Measurements from ENCODE around the gene MED13L.
A peak's percentile ranks its signal among the peaks of the same experiment; 100 is the strongest.
"Not testable (repeated sequence)": the region's sequence is repeated elsewhere in the genome, so short reads cannot be mapped to it uniquely, and the experiment has no call there.

The MED13L gene

DNA sequence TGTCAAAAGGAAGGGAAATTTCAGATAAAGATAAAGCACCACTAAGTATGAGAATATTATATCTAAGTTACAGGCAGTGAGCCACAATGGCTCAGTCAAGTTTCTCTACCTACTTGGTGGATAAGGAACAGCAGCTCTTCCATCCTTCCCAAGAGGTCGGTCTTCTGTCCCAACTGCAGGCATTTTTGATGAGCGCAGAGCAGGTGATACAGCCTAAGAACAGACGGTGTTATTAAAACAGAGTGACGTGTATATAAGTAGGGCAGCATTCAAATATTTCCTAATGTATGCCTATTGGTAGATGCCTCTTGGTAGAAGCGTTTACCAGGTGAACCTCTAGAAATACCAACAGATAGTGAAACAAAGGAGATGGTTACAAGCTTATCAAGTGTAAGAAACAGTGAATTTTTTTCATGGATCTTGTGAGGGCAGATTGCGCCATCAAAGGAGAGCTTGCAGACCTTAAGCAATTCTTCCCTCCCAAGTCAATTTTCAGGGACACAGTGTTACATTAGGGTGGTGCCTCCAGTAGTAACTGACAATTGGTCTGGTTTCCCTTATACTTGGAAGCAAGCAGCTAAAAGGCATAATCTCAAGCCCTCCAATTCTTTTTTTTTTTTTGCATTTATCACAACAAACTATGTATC lies 274.5 kb downstream of the MED13L start:
- no peak for DNase-seq (ENCODE audit: low spot score)

- DNase-seq (ENCODE audit: low spot score), result no peak
These were observed 277.2 kb downstream of the MED13L start for GRCh38 chr12:116000252-116000651.

- no peak for DNase-seq (ENCODE audit: low spot score)
These were observed 277.9 kb downstream of the MED13L start for GRCh38 chr12:115999582-115999981.

DNA sequence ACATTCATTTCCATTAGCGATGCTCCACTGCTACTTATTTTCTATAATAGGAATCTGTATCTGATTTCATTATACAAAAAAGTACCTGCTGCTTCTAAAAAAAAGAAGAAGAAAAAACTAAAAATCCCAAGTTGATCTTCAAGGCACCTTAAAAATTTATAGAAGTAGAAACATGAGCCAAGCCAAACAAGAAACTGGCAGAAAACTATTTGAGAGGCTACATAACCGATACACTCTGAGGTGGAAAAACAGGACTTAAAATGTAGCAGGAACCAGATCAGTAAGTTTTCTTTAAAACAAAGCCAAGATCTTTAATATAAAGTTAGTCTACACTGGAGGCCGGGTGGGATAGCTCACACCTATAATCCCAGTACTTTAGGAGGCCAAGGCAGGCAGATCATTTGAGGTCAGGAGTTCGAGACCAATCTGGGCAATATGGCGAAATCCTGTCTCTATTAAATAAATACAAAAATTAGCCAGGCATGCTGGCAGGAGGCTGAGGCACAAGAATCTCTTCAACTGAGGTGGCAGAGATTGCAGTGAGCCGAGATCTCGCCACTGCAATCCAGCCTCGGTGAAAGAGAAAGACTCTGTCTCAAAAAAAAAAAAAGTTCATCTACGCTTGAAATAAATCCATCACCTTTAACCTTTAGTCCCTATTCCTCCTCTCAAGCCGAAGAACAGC lies 278.6 kb downstream of the MED13L start:
- DNase-seq (ENCODE audit: low spot score), result no peak

- DNase-seq (ENCODE audit: low spot score), result peak; percentile 59
These were observed 279.3 kb downstream of the MED13L start for GRCh38 chr12:115998119-115998633.

DNA sequence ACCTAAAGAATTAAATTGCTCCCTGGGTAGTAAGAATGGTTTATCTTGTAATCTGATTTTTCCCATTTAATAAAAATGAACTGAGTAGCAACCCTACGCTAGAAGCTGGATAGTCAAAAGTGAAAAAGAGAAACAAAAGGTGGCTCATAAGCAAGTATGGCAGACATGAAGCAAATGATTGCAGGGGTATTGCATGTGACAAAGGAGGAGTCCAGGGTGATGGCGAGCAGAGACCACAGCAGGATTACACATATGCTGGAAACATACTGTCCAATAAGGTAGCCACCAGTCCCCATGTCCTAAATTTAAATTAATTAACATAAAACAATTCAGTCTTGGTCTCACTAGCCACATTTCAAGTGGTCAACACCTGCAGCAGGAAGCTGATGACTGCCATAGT lies 283.8 kb downstream of the MED13L start:
- no peak for DNase-seq (ENCODE audit: low spot score)

- no peak for DNase-seq (ENCODE audit: low spot score)
These were observed 287.3 kb downstream of the MED13L start for GRCh38 chr12:115990241-115990640.

DNA sequence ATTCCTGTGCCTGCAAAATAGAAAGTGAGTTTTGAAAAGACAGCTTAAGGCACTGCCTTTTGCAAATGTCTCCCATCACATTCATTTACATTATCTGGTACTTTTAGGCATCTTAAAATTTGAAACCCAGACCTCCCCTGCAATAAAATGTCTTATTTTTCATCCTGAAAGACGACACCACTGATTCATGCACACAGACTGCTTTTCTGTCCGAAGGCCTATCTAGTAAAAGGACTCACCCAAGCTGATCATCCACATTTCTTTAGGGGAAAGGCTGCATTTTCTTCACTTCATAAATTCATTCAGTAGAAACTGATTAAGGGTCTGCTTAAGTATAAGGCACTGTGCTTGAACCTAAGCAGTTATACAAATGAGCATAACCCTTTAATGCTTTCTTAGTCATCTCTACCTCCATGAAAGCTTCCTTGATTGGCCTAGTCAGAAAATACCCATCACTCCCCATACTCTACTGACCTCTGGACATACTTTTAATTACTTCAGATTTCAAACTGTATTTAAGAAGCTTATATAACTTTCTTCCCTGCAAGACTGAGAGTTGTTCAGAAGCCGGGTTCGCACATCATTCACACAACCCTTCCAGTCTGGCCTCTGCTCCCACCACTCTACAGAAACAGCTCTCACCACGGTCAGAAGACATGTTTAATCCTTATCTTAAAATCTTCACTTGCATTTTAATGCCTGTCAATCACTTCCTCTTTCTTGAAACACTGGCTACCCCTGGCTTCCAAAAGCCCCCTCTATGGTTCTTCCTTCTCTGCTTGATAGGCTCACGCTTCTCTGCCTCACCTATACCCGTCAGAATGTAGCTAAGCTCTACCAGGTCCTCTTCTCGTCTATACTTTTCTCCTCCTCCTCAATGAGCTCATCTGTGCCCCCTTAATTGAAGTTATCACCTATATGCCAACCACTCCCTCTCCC lies 288.6 kb downstream of the MED13L start:
- no peak for DNase-seq (ENCODE audit: low spot score)

- no peak for DNase-seq (ENCODE audit: low spot score)
These were observed 289.3 kb downstream of the MED13L start for GRCh38 chr12:115988212-115988611.

GRCh38 chr12:115984616-115985015 lies 292.9 kb downstream of the MED13L start:
- DNase-seq (ENCODE audit: low spot score), result no peak

- DNase-seq (ENCODE audit: low spot score), result no peak
These were observed 294.2 kb downstream of the MED13L start for GRCh38 chr12:115983226-115983798.

GRCh38 chr12:115980339-115980738 lies 297.2 kb downstream of the MED13L start:
- no peak for DNase-seq (ENCODE audit: low spot score)

- no peak for DNase-seq (ENCODE audit: low spot score)
These were observed 297.6 kb downstream of the MED13L start for GRCh38 chr12:115979851-115980250.

DNA sequence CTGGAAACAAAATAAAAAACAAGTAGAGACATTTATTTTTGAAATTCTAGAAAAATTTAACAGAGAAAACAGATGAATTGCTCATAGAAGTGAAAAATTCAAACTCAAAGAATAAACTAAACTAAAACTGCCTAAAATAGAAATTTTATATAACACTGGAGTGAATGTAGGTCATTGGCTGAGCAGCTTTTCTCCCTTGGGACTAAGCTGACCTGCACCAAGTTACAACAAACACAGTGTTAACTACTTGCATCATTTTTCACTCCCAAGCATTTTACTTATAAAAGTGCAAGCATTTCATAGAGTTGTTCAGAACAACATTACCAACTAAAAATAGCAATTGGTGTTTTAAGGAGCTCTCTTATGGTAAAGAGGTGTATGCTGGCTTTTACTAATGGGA lies 298.1 kb downstream of the MED13L start:
- no peak for DNase-seq (ENCODE audit: low spot score)

GRCh38 chr12:115976829-115977228 lies 300.7 kb downstream of the MED13L start:
- not testable (repeated sequence) for DNase-seq (ENCODE audit: low spot score)

- DNase-seq (ENCODE audit: low spot score), result no peak
These were observed 302.1 kb downstream of the MED13L start for GRCh38 chr12:115975411-115975810.

- no peak for DNase-seq (ENCODE audit: low spot score)
These were observed 303.3 kb downstream of the MED13L start for GRCh38 chr12:115973968-115974724.

- no peak for DNase-seq (ENCODE audit: low spot score)
These were observed 304.4 kb downstream of the MED13L start for GRCh38 chr12:115973066-115973465.

GRCh38 chr12:115972241-115972640 lies 305.3 kb downstream of the MED13L start:
- no peak for DNase-seq (ENCODE audit: low spot score)

- no peak for DNase-seq (ENCODE audit: low spot score)
These were observed 309.3 kb downstream of the MED13L start for GRCh38 chr12:115968211-115968610.

- DNase-seq (ENCODE audit: low spot score), result no peak
These were observed 311.1 kb downstream of the MED13L start for GRCh38 chr12:115966376-115966775.
